ENCODE measurements around the gene FAM163B. TPM values are rescaled to one million over a fixed set of nuclear protein-coding genes. Genes with fewer than 3 reads are reported as not detected.

Gene FAM163B
- polyA plus RNA-seq, 1 experiment, result not detected

GRCh38 chr9:133582501-133583045 is 26.6 kb downstream of the FAM163B start:
- Histone ChIP-seq H3K4me3 (ENCODE audit: low read depth, low read length) (no peak overlapping the region), H3K36me3 (ENCODE audit: control insufficient read depth, insufficient read depth, low read length) (no peaks in the 10 kb centered on the region), H3K27me3 (ENCODE audit: control insufficient read depth, insufficient read depth, low read length) (peaks cover 35% of the 10 kb centered on the region)
- TF ChIP-seq, protein P1, sequence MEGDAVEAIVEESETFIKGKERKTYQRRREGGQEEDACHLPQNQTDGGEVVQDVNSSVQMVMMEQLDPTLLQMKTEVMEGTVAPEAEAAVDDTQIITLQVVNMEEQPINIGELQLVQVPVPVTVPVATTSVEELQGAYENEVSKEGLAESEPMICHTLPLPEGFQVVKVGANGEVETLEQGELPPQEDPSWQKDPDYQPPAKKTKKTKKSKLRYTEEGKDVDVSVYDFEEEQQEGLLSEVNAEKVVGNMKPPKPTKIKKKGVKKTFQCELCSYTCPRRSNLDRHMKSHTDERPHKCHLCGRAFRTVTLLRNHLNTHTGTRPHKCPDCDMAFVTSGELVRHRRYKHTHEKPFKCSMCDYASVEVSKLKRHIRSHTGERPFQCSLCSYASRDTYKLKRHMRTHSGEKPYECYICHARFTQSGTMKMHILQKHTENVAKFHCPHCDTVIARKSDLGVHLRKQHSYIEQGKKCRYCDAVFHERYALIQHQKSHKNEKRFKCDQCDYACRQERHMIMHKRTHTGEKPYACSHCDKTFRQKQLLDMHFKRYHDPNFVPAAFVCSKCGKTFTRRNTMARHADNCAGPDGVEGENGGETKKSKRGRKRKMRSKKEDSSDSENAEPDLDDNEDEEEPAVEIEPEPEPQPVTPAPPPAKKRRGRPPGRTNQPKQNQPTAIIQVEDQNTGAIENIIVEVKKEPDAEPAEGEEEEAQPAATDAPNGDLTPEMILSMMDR (IDR thresholded peaks at IDR 0.05; ENCODE audit: insufficient read depth, low read depth, low read length), result no peak
- DNase-seq (ENCODE audit: low read depth), result no peak
- POLR2A ChIA-PET, result no interaction called here
- CTCF ChIA-PET, result interaction anchor here (1.2 kb wide), 1 partner anchor 160 kb away, joined by 3 read pairs; no protein-coding TSS in a partner anchor

- Histone ChIP-seq H3K27me3 (ENCODE audit: control insufficient read depth, insufficient read depth, low read length) (peaks cover 35% of the 10 kb centered on the region), H3K4me3 (ENCODE audit: low read depth, low read length) (no peak overlapping the region), H3K36me3 (ENCODE audit: control insufficient read depth, insufficient read depth, low read length) (no peaks in the 10 kb centered on the region)
- CTCF ChIA-PET, result interaction anchor here (1.2 kb wide), 1 partner anchor 161 kb away, joined by 3 read pairs; no protein-coding TSS in a partner anchor
- DNase-seq (ENCODE audit: low read depth), result no peak
- POLR2A ChIA-PET, result no interaction called here
- TF ChIP-seq, protein P1 (IDR thresholded peaks at IDR 0.05; ENCODE audit: insufficient read depth, low read depth, low read length), result no peak
Measured at GRCh38 chr9:133581513-133582343, 27.5 kb downstream of the FAM163B start.

DNA sequence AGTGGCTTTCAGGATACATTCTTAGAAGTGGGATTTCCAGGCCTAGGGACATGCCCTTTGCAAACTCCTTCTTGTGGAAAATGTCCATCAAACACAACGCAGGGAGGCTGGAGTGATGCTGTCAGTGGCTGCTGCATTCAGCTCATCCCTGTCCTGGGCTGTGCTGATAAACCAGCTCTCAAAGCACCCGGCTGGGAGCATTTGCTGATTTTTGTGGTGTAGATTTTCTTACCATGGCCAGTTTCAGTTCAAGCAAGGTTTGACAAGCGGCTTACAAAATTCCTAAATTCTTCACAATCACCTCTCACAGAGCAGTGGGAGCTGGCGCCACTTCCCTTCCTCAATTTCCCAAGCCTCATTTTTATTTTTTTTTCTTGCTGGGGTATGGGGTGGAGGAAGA is 28.2 kb downstream of the FAM163B start:
- TF ChIP-seq, protein P1 (IDR thresholded peaks at IDR 0.05; ENCODE audit: insufficient read depth, low read depth, low read length), result no peak
- Histone ChIP-seq H3K4me3 (ENCODE audit: low read depth, low read length) (no peak overlapping the region), H3K36me3 (ENCODE audit: control insufficient read depth, insufficient read depth, low read length) (no peaks in the 10 kb centered on the region), H3K27me3 (ENCODE audit: control insufficient read depth, insufficient read depth, low read length) (peaks cover 28% of the 10 kb centered on the region)
- POLR2A ChIA-PET, result no interaction called here
- DNase-seq (ENCODE audit: low read depth), result no peak
- CTCF ChIA-PET, result interaction anchor here (0.6 kb wide), 1 partner anchor 145 kb away, joined by 3 read pairs; no protein-coding TSS in a partner anchor

- no peak for DNase-seq (ENCODE audit: low read depth)
- H3K4me3 ChIP-seq (ENCODE audit: low read depth, low read length), result no peak overlapping the region
- TF ChIP-seq, protein P1 (IDR thresholded peaks at IDR 0.05; ENCODE audit: insufficient read depth, low read depth, low read length), result no peak
- ChIA-PET CTCF (no interaction called here), POLR2A (no interaction called here)
- H3K27me3 ChIP-seq (ENCODE audit: control insufficient read depth, insufficient read depth, low read length), result peaks cover 23% of the 10 kb centered on the region
- no peaks in the 10 kb centered on the region for H3K36me3 ChIP-seq (ENCODE audit: control insufficient read depth, insufficient read depth, low read length)
Measured at GRCh38 chr9:133580419-133580738, 28.8 kb downstream of the FAM163B start.

DNA sequence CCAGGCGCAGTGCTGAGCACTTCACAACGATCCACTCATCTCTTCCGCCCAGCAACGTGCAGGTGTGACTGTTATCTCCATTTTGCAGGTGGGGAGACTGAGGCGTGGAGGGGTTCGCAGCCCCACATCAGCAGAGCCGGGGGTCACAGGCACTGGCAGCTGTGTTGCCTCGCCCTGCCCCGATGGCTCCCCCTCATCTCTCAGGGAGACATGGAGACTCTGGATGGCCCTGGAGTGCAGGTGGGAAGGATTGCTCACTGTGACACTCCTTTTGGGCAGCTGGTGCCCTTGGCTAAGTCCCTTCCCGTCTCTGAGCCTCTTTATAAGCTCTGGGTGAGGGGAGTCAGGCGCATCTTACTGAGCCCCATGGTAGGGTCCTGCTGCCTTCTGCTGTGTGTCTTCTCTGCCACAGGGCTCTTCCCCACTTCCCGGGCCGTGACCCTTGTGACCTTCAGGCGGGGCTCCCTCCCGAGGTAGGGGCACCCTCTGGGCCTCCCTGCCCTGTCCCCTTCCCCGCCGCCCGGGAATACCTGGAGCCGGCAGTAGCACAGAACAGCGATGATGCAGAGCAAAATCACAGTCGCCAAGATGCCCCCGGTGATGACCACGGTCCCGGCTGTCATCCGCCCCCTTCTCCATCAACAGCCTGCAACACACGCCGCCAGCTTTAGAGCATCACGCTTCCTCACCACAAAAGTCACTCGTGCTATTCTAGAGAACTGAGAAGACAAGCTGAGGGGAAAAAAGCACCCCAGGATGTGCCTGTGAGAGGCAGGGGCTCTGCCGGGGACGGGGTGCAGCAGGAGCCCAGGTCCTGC is 29.4 kb downstream of the FAM163B start:
- ChIA-PET POLR2A (no interaction called here), CTCF (no interaction called here)
- Histone ChIP-seq H3K27me3 (ENCODE audit: control insufficient read depth, insufficient read depth, low read length) (peaks cover 20% of the 10 kb centered on the region), H3K4me3 (ENCODE audit: low read depth, low read length) (no peak overlapping the region), H3K36me3 (ENCODE audit: control insufficient read depth, insufficient read depth, low read length) (no peaks in the 10 kb centered on the region)
- DNase-seq (ENCODE audit: low read depth), result no peak
- TF ChIP-seq, protein P1 (IDR thresholded peaks at IDR 0.05; ENCODE audit: insufficient read depth, low read depth, low read length), result no peak
